LNCAP (cell line): ENCODE results near the gene FMO2.

Experiments
- TF ChIP-seq, protein P1 (sequence below): fragments of 450-650 bp; IDR thresholded peaks from 2 replicates; pipeline ENCODE4 v1.5.1; 2017; ENCODE audit warnings: mild to moderate bottlenecking

Gene FMO2

DNA sequence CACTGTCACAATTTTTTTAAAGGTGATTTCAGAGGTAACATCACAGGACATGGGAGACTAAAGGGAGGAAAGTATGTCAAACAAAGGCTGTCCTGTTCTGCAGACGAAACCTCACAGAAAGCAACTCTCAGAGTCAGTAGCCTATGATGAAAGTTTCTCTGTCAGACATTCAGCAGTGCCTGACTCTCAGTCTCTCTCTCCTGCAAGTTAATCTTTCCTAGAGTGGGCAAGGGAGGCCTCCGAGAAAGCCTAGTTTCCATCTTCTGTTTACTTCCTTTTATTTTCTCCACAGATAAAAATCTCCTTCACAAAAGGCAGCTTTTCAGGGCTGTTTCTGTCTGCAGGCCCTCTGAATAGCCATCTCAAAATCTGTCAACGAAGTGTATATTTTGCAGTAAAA, 24.9 kb upstream of the FMO2 start:
- TF ChIP-seq, protein P1, sequence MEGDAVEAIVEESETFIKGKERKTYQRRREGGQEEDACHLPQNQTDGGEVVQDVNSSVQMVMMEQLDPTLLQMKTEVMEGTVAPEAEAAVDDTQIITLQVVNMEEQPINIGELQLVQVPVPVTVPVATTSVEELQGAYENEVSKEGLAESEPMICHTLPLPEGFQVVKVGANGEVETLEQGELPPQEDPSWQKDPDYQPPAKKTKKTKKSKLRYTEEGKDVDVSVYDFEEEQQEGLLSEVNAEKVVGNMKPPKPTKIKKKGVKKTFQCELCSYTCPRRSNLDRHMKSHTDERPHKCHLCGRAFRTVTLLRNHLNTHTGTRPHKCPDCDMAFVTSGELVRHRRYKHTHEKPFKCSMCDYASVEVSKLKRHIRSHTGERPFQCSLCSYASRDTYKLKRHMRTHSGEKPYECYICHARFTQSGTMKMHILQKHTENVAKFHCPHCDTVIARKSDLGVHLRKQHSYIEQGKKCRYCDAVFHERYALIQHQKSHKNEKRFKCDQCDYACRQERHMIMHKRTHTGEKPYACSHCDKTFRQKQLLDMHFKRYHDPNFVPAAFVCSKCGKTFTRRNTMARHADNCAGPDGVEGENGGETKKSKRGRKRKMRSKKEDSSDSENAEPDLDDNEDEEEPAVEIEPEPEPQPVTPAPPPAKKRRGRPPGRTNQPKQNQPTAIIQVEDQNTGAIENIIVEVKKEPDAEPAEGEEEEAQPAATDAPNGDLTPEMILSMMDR = no peak

DNA sequence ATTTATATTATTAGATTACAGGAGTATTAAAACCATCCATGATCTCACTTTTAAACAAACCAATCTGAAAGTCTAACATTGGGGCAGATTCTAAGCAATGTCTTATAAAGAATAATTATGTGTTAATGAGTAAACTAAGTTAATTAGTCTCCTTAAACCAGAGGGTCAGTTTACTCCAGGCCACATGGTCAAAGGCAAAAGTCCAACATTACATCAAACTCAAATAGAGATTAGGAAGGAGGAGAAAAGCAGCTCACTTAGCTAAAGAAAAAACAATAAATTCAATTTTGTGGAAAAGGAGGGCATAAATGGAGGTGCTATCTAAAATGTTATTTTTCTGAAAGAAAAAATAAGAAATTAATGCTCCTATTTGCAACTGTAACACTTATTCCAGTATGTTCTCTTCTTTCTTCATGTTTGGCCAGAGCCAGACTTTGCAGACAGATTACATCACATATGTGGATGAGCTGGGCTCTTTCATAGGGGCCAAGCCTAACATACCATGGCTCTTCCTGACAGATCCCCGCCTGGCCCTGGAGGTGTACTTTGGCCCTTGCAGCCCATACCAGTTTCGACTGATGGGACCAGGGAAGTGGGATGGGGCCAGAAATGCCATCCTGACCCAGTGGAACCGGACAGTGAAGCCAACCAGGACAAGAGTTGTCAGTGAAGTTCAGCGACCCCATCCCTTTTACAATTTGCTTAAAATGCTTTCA, 24.3 kb upstream of the FMO2 start:
- TF ChIP-seq, protein P1 = no peak

DNA sequence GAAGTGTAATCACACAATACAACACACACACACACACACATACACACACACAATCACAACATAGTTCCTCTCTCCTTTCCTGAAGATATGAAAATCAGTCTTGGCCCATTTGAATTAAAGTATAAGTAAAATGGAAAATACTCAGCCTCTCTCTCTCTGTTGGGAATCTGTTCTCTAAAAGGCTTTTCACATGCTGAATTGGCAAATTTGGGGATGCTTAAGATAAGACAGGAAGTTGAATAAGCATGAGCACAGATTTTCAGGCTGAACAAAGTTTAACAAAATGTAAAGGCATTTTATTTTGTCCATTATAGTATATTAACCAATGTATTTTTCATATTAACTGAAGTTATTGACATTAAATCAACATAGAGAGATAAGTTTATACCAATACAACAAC, 23.7 kb upstream of the FMO2 start:
- TF ChIP-seq, protein P1 = no peak

DNA sequence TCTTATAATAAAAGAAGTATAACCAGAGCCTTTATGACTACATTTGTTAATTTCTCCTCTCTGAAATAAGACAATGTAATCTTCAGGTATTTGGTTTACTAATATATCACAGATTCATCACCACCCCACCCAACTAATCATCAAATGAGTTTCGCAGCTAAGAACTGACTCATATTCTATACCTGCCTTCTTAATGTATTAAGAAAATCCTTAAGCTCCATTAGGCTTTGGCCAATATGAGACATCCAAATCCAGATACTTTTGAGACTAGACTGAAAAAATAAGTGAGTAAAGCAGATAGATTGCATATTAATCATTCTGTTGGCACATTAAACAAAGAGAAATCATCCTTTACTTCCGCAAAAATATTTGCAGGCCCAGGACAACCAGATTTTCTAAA, 18.7 kb upstream of the FMO2 start:
- TF ChIP-seq, protein P1 = no peak

DNA sequence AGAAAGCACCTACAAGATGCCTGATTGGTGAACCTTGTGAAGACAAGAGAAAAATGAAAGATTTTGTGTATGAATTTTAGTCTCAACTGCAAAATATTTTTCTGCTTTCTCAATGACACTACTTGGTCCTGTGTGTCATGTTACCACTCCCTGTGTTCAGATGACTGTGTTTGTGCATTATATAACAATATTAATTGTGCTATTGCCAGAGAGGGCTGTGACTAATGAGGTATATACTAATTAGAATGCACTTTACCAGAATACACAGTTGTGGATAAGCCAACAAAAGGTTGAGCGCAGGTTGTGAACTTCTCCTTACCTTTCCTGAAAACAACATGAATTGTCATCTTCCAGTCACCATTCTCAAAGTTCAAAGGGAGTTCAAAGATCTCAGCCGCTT, 17.3 kb upstream of the FMO2 start:
- TF ChIP-seq, protein P1 = no peak

DNA sequence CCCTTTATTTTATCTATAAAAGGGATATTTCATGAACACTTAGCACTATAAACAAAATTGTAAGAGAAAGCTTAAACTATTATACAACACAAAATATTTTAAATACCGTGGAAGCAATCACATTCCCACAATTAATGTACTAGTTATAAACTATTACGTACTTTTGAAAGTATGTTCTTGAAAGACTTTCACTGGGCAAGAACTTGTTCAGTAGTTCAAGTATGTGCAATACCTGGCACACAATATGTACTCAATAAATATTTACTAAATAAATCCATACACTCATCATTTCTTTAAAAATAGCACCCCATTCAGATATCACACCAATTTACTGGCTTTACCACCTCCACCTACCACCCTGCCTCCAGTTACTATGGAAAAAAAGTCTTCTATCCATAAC, 12.6 kb upstream of the FMO2 start:
- TF ChIP-seq, protein P1 = no peak

DNA sequence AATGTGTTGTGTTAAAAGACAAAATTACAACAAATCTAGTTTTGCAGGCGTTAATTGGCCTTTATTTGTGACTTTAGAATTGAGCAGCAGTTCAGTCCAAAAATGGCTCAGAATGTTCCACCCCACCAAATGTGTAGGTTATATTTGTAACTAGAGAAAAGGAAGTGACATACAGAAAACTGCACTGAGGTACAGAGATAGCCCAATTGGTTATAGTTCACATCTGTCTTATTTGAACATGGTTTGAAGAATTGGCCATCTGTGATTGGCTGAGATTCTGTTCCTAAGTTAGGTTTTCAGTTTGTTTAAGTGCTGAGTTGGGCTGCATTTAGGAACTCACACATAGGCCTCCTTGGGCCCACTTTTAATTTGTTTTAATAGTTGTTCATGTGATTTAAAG, 12.0 kb upstream of the FMO2 start:
- TF ChIP-seq, protein P1 = no peak
